NCI-H526 treated with DMSO at 0.1 percent for 48 hours (cell line): ENCODE measurements around the gene KRT15.

Experiments used
- DNase-seq: peaks from one replicate; lab custom pipeline; 2025; lab: John Stamatoyannopoulos, UW

The KRT15 gene

DNA sequence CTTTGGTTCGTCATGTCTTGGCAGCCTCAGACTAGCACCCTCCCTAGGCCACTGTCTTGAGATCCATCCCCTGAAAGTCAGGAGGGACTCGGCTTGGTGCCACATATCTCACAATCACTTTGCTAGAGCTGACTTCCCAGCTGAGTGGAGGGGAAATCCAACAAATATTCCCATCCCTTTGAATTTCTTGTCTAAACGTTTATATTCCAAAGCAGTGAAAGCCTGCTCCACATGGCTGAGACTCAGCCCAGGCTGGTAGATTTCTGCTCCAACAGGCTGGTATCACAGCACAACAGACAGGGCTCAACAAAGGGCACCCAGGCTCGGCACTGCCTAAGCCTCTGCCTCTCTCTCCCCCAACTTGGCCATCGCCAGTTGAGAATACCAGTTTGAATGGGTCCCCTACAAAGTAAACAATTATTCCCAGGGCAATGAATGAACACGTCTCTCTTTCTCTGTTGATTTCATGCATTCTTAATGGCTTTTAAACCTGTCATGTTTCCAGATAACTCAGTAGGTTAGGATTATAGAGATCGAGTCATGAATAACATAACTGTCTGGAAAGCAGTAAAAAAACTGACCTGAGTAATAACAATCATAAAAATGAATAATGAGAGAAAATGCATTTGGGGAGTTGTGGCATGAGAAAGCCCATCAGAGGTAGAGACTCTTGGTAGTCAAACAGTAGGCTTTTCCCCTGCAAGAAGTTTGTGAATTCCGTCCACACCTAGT lies 14.3 kb downstream of the KRT15 start:
- DNase-seq: no peak

- DNase-seq: no peak
These were observed 15.5 kb downstream of the KRT15 start for GRCh38 chr17:41503202-41503601.

- DNase-seq: no peak
These were observed 18.4 kb downstream of the KRT15 start for GRCh38 chr17:41500131-41500911.

DNA sequence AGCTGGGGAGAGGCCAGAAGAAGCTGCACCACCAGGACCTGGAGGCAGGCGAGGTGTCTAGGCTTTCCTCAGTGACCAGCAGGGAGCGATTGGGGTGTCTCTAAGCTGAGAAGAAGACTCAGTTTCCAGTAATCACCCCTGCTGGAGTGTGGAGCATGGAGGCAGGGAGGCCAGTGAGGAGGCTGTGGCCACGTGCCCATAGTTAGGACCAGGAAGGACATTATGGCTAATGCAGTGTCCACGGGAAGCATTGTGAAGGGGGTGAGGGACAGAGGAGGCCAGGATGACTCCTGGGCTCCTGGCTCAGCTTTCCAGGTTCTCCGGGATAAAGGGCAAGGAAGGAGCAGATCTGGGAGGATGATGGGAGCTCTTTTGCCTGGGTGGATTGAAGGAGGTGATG lies 19.0 kb downstream of the KRT15 start:
- DNase-seq: no peak

DNA sequence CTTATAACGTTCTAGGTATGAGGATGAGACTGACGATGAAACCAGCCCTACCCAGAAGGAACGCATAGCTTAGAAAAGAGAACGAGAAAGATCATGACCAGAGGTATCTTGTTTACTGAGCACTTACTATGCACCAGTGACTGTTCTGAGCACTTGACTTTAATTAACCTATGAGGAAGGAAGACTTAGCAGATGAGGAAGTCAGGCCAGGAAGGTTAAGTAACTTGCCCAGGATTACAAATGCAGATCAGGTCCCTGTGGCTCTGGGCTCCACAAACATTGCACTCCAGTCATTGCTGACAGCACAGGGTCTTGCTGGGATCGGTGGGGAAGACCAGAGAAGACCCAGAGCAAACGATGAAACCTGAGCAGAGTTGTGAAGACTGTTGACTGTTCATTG lies 20.4 kb downstream of the KRT15 start:
- no peak for DNase-seq

DNA sequence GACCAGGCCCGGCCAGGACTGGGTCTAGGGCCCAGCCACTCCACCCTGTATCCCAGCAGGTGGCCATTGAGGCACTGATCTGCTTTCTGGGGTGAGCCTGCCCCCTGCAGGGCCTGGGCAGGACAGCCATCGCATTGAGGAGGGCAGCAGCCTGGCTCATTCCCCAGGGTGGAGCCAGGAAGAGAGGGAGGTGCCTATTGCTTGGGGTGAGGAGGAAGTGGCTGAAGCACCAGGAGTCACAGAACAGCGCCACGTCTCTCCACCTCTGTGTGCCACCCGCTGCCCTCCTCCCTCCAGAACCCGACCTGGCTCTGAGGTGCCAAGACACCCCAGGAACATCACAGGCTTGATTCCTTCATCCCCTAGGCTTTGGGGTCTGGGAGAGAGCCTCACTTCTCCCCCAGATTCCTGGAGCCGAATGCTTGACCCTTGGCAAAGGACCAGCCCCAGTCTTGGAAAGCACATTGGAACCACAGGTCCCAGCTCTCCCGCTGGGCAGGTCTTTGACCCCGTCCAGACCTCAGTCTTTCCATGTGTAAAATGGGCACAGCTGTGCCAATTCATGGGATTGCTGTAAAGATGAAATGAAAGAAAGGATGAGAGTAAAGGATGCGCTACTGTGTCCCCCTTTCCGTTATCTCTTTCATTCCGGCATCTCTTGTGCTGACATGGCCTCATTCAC lies 21.7 kb downstream of the KRT15 start:
- peak; percentile 22 for DNase-seq

- DNase-seq: no peak
These were observed 24.2 kb downstream of the KRT15 start for GRCh38 chr17:41494524-41494923.

GRCh38 chr17:41492771-41493170 lies 25.9 kb downstream of the KRT15 start:
- no peak for DNase-seq

DNA sequence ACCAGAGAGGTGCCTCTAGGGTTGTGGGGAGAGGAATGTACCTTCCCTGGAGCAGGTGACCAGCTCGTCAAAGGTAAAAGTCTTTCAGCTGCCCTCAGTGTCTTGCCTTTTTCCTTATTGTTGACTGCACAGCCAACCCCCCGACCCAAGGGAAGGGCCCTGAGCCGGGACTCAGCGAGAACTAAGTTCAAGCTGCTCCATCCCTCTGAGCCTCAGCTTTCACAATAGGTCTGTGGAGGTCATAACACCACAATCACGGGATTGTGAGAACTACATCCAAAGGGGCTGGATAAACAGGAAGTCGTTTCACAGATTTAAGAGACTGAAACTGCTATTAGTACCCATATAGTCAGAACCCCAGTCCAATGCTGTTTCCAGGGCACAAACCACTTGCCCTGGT lies 26.3 kb downstream of the KRT15 start:
- no peak for DNase-seq

- DNase-seq: no peak
These were observed 27.2 kb downstream of the KRT15 start for GRCh38 chr17:41491476-41491875.

DNA sequence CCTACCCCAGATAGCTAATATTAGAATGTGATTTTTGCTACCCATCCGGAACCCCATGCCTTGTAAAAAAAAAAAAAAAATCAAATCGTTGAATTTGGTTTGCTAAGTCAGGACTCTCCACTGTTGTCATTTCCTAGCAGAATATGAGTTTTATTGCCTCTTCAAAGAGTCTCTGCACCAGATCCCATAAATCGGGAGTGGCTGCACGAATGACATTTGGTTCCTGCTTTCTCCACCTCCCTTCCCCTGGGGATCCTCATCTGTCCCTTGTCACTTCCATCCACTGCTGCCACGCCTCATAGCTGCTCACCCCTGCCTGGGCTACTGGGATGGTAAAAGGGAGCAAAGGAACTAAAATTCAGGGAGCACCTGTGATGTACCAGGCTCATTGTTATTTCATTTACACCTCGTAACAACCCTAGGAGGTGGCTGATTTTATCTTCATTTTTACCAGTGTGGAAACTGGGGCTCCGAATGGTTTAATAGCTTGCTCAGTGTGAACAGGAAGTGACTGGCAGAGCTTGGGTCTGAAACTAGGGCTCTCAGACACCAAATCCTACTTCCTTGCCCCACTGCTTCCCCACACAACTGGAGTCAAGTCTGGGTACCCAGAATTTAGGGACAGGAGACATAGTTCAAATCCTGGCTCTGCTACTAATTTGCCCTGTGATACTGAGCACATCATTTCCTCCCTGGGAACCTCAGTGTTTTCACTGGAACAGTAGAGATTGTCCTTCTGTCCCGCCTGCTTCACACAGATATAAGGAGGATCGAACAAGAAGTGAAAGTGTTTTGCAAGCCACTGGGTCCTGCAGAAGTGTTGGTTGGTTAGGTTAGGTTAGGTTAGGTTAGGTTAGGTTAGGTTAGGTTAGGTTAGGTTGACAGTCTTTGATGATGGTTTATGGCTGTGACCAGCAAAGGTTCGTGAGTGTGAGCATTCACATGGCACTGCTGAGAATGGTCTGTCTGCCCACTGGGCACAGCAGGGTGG lies 28.4 kb downstream of the KRT15 start:
- DNase-seq: no peak

GRCh38 chr17:41489531-41489930 lies 29.2 kb downstream of the KRT15 start, which contains the start of gene KRT36:
Gene KRT36, minus strand, starts transcription at chr17:41489910. Its CDS starts 46 bp downstream, at chr17:41489864.
- DNase-seq: no peak

DNA sequence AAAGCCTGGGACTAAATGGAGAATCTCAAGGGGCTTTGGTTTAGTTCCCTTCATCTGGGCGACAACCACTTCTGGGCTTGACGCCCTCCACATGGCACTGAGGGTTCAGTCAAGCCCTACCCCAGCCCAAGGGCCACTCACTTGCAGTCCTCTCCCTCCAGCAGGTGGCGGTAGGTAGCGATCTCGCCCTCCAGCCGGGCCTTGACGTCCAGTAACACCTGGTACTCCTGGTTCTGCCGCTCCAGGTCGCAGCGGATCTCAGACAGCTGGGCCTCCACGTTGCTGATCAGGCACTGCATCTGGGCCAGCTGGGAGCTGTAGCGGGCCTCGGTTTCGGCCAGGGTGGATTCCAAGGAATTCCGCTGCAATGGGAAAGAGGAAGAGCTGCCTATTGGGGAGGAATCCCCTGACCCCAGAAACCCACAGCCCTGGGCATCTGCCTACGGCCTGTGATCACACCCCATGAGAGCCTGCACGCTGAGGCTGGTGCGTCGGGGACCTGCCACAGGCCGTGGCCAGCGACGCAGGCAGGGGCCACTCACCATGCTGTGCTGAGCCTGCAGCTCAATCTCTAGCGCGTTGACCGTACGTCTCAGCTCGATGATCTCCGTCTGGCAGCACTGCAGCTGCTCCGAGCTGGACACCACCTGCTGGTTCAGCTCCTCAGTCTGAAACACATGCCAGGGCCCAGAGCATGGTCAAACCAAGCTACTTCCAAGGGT lies 31.7 kb downstream of the KRT15 start:
- no peak for DNase-seq

GRCh38 chr17:41486316-41486715 lies 32.4 kb downstream of the KRT15 start:
- DNase-seq: no peak

GRCh38 chr17:41484920-41485904 lies 33.5 kb downstream of the KRT15 start:
- no peak for DNase-seq

DNA sequence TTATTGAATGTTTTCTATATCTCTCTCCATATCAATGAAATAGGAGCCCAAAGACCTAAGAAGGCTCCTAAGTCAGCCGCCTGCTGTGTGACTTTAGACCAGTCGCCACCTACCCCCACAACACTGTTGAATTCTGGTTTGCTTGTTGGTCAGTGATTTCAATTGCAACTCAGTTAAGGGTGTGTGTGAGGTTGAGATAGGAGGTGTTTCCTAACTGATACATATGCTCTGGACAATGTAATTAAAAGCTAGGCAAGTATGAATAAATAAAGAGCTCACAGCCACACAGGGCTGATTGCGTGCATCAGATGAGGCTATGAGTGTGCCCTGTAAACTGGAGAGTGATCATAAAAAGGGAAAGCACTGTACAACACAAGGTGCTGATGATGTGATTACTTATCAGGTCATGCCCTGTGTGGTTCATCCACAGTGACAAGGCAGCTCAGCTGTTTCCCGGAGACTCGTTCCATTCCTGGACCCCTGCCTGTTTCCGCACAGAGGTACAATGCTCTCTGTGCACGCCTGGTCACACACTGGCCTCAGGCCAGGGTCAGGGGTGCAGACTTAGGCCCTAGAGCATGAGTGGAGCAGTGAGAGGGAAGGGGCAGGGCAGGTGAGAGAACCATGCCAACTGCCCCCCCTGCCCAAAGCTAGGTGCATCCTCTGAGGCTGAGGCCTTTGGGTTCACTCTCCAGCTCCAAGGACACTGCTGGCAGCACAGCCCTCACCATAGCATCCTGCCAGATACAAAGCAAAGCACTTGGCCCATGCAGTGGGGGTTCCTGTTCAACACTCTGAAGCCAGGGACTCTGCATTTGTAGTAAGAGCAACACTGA lies 34.5 kb downstream of the KRT15 start:
- no peak for DNase-seq

GRCh38 chr17:41483531-41483930 lies 35.2 kb downstream of the KRT15 start:
- no peak for DNase-seq

DNA sequence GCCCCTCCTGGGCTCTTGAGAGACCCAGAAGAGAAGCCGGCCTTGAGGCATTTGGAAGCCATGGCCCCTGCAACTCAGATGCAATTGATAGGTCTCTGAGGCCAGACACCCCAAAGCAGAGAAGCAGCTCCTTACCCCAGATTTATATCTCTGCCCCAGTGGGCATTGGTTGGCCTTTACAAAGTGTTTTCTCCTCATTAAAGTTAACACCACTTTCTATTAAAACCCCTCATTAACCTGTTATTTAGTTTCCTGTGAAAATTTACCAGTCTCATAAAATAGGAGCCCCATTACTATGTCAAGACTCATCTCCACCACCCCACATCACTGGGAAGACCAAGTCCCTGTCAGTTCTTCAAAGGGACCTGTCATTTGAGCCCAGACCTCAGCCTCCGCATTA lies 37.7 kb downstream of the KRT15 start, which contains the start of gene KRT35:
Gene KRT35 (minus strand): TSS at position 116 of the 400 bp plus-strand sequence. CDS start 54 bp downstream, at position 62.
- no peak for DNase-seq

- DNase-seq: no peak
These were observed 38.1 kb downstream of the KRT15 start for GRCh38 chr17:41480581-41480980.
